Activated effector memory CD4-positive, alpha-beta T cell treated with anti-CD3 and anti-CD28 coated beads, Interleukin-2, amount 50 U/mL, for 16 hours (primary cell): ENCODE measurements around the gene DAD1.
A peak's percentile ranks its signal among the peaks of the same experiment; 100 is the strongest.

ENCODE experiments used
- DNase-seq: peaks from one replicate; pipeline ENCODE4 v3.0.0-alpha.2; 2020

The DAD1 gene

DNA sequence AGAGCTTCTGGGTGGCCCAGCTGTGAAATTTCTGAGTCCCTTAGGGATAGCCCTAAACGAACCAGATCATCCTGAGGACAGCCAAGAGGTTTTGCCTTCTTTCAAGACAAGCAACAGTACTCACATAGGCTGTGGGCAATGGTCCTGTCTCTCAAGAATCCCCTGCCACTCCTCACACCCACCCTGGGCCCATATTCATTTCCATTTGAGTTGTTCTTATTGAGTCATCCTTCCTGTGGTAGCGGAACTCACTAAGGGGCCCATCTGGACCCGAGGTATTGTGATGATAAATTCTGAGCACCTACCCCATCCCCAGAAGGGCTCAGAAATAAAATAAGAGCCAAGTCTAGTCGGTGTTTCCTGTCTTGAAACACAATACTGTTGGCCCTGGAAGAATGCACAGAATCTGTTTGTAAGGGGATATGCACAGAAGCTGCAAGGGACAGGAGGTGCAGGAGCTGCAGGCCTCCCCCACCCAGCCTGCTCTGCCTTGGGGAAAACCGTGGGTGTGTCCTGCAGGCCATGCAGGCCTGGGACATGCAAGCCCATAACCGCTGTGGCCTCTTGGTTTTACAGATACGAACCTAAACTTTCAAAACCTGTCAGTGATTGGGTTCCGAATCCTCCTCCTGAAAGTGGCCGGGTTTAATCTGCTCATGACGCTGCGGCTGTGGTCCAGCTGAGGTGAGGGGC, 38.9 kb downstream of the DAD1 start:
- peak; percentile 87 for DNase-seq

DNA sequence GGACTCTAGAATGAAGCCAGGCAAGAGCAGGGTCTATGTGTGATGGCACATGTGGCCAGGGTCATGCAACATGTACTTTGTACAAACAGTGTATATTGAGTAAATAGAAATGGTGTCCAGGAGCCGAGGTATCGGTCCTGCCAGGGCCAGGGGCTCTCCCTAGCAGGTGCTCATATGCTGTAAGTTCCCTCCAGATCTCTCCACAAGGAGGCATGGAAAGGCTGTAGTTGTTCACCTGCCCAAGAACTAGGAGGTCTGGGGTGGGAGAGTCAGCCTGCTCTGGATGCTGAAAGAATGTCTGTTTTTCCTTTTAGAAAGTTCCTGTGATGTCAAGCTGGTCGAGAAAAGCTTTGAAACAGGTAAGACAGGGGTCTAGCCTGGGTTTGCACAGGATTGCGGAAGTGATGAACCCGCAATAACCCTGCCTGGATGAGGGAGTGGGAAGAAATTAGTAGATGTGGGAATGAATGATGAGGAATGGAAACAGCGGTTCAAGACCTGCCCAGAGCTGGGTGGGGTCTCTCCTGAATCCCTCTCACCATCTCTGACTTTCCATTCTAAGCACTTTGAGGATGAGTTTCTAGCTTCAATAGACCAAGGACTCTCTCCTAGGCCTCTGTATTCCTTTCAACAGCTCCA, 39.6 kb downstream of the DAD1 start:
- peak; percentile 66 for DNase-seq

DNA sequence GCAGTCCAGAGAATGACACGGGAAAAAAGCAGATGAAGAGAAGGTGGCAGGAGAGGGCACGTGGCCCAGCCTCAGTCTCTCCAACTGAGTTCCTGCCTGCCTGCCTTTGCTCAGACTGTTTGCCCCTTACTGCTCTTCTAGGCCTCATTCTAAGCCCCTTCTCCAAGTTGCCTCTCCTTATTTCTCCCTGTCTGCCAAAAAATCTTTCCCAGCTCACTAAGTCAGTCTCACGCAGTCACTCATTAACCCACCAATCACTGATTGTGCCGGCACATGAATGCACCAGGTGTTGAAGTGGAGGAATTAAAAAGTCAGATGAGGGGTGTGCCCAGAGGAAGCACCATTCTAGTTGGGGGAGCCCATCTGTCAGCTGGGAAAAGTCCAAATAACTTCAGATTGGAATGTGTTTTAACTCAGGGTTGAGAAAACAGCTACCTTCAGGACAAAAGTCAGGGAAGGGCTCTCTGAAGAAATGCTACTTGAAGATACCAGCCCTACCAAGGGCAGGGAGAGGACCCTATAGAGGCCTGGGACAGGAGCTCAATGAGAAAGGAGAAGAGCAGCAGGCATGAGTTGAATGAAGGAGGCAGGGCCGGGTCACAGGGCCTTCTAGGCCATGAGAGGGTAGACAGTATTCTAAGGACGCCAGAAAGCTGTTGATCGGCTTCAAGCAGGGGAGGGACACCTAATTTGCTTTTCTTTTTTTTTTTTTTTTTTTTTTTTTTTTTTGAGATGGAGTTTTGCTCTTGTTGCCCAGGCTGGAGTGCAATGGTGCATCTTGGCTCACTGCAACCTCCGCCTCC, 40.9 kb downstream of the DAD1 start:
- DNase-seq, result peak; percentile 65

DNA sequence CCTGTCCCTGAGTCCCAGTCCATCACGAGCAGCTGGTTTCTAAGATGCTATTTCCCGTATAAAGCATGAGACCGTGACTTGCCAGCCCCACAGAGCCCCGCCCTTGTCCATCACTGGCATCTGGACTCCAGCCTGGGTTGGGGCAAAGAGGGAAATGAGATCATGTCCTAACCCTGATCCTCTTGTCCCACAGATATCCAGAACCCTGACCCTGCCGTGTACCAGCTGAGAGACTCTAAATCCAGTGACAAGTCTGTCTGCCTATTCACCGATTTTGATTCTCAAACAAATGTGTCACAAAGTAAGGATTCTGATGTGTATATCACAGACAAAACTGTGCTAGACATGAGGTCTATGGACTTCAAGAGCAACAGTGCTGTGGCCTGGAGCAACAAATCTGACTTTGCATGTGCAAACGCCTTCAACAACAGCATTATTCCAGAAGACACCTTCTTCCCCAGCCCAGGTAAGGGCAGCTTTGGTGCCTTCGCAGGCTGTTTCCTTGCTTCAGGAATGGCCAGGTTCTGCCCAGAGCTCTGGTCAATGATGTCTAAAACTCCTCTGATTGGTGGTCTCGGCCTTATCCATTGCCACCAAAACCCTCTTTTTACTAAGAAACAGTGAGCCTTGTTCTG, 41.6 kb downstream of the DAD1 start:
- peak; percentile 67 for DNase-seq

DNA sequence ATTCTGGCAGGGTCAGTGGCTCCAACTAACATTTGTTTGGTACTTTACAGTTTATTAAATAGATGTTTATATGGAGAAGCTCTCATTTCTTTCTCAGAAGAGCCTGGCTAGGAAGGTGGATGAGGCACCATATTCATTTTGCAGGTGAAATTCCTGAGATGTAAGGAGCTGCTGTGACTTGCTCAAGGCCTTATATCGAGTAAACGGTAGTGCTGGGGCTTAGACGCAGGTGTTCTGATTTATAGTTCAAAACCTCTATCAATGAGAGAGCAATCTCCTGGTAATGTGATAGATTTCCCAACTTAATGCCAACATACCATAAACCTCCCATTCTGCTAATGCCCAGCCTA, 42.3 kb downstream of the DAD1 start:
- DNase-seq, result no peak

DNA sequence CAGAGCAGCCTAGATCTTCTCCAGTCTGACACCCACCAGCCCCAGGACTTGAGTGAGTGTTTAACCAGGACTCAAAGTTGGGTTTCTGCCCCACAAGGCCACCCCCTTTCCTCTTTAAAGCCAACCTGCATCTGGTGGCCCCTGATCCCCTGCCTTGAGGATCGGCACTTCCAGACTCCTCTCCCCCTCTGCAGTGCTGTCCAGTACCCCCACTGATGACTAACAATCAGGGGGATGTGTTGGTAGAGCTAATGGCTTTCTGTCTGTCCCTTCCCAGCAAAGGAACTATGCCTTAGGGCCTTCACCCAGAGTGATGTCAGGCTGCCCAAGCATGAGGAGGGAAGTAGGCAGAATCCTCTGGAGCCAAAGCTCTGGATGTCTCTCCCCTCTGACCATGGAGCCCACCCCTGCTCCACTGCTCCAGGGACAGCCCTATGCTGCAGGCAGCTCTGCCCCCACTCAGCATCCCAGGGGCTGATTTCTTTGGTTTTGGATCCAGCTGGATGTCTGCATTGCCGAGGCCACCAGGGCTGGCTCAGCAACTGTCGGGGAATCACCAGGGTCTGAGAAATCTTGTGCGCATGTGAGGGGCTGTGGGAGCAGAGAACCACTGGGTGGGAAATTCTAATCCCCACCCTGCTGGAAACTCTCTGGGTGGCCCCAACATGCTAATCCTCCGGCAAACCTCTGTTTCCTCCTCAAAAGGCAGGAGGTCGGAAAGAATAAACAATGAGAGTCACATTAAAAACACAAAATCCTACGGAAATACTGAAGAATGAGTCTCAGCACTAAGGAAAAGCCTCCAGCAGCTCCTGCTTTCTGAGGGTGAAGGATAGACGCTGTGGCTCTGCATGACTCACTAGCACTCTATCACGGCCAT, 42.9 kb downstream of the DAD1 start:
- peak; percentile 78 for DNase-seq

DNA sequence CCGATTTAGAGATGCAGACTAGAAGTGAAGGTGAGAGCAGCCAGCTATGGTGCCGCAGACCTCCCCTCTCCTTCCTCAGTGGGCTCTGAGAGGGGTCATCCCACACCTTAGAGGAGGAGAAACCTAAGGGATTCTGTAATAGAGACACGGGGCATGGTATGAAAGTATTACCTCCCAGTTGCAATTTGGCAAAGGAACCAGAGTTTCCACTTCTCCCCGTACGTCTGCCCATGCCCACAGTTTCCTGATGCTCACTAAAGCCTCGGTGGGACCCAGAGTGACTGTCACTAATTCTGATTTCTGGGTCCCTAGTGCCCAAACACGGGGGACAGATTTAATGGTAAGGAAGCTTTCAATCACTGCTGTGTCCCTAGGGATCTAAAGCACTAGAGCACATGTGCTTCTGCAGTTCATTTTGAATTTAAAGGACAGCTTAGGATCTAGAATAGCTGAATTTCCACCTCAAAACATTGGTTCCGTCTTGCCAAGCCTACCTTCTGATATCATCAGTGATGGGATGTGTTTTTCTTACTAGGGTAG, 44.1 kb downstream of the DAD1 start:
- peak; percentile 67 for DNase-seq

DNA sequence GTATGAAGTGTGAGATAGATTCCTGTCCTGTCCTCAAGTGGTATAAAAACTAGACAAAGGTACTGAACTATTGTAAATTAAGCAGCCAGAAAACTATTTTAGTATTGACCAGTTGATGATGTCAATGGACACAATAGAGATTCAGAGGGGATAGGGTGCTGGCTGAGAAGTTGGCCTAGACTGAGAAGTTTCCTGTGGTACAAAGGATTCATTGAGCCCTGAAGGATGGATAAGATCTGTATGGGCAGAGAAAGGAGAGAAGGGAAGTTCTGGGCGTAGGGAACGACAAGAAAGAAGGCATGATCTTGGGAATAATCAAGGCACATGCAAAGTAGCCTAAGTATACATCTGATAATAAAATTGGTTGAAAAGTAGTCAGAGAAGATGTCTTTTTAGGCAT, 44.6 kb downstream of the DAD1 start:
- DNase-seq, result no peak

DNA sequence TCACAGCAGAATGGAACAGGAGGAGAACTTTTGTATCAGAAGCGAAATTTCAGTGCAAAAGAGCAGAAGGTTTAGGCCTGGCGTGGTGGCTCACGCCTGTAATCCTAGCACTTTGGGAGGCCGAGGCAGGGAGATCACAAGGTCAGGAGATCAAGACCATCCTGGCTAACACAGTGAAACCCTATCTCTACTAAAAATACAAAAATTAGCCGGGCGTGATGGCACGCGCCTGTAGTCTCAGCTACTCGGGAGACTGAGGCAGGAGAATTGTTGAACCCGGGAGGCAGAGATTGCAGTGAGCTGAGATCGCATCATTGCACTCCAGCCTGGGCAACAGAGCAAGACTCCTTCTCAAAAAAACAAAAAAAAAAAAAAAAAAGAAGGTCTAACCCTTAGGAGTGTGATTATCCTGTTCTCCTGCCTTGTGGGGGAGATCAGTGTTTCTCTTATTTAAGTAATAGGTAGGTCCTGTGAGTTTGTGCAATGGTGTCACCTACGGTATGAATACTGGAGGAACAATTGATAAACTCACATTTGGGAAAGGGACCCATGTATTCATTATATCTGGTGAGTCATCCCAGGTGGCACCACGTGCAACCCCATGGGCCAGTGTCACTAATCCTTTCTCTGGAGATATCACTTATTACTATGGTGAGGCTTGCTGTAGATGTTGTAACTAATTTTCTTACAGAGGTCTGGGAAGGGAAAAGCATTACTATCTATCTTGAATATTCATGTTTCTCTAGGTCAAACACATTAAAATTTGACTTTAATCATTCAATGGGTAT, 45.3 kb downstream of the DAD1 start:
- DNase-seq, result peak; percentile 78

DNA sequence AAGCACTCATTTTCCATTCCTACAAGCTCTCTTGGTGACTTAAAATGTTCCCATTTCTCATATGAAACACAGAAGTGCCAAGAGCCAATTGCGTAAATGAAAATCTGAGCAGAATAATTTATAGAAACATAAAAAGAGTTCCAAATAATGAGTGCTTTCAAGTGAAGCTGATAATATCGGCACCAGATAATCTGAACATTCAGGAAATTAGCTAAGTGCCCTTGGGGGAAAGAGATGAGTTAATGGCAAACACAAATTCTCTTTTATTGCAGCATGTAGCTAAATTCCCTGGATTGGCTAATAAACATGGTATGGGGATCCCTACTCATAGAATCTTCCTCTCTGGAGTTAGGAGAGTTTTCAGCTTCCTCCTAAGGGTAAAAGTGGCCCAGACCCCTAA, 46.7 kb downstream of the DAD1 start:
- no peak for DNase-seq

DNA sequence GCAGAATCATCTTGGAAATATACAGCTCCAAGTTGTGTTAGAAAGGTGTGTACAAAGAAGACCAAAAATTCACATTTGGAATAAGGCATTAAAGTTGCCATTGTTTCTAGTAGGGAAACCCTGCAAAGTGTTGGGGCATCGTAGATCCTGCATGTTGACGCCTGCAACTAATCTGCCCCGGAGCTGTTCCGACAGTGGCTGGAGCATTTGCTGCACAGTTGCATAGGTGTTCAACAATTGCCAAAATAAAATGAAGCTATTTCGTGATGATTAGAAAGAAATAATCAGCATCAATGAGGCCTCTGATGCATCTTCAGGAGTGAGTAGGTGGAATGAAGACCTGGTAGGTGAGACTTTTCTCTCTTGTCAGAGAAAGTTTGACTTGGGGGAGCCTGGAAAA, 47.3 kb downstream of the DAD1 start:
- peak; percentile 61 for DNase-seq

DNA sequence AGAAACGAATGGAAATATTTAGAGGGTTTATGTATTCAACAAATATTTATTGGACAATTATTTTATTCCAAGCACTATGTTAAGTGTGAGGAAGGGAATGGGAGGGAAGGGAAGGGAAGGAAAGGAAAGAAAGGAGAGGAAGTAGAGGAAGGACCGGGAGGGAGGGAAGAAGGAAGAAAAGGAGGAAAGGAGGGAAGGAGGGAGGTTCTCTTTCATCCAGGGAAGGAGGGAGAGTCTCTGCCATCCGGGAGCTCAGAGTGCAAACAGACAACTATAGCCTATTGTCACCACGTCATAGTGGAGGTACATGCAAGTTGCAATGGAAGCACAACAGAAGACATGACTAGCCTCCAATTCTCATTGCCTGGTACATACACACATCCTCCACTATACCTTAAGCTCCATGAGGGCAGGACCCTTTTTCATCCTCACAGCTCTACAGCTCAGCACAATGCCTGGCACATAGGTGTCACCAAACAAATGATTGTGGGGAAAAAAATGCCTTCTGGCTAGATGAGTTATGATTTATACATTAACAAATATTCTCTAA, 48.1 kb downstream of the DAD1 start:
- DNase-seq, result peak; percentile 59

DNA sequence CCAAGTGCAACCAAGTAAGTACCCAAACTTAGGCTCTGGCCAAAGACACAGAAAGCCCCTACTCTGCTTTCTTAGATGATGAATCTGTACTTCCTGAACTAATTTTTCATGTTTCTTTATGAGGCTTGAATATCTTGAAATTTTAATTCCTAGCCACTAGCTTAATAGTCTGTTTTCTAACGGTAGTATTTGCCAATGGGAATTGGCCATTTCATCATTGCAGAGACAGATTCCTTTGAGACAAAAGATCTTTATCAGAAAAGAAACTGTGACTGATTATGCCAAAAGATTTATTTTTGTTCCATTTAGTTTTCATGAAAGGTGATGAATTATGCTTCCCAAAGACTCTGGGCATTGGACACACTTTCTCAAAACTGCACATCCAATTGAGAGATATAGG, 48.7 kb downstream of the DAD1 start:
- DNase-seq, result no peak

DNA sequence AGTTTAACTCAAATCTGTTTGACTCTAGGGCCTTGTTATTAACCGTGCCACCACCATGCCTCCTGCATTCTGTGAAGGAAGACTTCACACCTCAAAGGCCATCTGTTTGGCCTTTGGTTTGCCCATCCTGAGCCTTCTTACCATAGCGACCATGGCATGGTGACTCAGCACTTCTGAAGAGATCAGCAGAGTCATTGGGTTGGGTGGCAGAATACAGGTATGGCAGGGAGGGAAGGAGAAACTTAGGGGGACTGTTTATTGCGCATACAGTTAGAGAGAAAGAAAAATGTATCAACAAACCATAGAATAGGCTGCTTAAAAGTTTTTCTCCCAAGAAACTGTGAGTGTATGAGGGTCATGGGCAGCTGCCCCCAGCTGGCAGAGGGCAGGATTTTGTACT, 49.2 kb downstream of the DAD1 start:
- peak; percentile 73 for DNase-seq

DNA sequence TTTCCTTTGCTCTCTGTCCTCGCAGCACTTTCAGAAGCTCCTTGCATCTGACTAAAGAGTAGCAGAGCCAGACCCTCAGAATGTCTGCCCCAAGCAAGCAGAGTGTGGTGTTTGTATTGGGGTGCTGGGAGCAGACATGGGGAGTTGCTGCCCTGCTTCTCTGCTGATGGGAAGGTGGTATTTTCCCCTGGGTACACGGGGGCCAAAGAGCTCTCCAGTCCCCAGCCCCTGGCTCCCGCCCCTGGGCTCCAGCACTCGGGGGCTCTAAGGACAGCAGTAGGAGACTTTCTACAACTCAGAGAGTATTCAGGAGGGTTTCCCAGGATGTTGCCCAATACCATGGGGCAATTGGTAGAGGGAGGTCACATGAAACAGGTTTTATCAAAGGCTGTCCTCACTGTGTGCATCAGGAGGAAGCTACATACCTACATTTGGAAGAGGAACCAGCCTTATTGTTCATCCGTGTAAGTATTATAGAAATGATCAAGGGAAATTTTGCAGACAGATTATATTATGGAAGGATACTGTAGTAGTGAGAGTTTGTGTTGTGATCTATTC, 50.3 kb downstream of the DAD1 start:
- no peak for DNase-seq

DNA sequence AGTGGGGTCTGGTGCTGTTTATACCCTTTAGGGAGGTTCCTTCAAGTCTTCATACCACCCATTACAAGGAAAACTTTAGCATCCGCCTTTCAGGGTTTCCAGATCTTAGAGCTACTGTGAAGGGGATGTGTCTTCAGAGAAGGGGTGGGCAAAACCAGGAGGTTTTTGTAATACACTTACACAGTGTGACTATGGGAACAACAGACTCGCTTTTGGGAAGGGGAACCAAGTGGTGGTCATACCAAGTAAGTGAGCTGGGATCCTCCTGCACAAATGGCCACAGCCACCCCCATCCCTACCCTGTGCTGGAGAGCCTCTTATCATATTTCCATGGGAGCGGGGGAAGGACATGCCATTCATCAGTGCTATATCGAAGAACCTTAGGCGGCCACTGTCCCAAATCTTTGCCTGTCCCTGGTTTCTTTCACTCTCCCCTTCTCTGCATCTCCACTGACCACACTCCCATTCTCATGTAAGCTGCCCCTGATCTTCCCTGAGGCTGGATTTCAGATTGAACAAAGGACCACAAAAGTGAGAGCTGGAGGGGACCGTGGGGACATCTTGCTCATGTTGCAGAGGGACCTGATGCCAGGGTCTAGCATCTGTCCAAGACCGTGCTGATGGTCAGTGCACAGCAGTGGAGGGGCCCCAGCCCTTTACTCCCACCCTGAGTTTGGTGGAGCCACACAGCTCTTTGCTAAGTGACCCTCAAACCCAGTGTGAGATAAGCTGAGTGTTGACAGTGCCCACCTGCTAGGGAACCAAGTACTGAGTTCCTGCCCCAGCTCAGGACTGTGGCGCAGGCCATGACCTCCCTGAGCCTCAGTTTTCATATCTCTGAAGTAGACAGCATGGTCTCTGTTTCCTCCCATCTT, 51.4 kb downstream of the DAD1 start:
- no peak for DNase-seq

DNA sequence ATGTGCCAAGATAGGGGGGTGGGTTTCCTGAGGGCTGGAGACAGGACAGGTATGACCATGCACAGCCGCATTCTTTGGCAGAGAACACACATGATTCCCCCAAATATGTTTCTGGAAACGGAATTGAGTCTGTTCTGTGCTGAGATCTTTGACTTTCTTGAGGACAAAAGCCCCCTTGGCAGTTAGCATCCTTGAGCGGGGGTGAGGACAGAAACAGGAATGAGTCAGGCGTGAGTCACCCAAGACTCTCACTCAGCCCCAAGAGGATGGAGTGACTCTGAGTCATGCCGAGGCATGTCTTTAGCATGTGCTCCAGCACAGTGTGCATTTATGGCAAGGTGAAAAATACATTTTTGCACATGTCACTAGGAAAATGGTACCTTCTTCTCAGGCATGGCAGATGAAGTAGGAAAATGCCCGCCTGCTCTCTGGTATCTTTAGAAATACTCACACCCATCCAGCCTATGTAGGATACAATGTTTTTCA, 52.1 kb downstream of the DAD1 start:
- DNase-seq, result peak; percentile 93

DNA sequence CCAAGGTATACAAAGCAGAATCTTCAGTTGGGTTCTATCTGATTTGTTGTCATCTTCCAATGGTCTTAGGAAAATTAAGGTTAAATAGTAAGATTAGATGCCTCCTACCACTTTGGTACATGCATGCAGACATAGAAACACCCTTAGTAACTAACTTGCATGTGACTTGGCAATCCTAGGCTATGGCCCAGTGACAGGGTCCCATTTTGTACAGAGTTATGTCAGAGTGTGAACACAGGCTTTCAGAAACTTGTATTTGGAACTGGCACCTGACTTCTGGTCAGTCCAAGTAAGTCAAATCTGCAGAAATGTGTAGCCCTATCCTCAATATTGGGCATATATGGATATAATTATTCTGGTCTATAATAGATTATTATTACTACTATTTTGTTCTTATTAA, 53.1 kb downstream of the DAD1 start:
- no peak for DNase-seq

DNA sequence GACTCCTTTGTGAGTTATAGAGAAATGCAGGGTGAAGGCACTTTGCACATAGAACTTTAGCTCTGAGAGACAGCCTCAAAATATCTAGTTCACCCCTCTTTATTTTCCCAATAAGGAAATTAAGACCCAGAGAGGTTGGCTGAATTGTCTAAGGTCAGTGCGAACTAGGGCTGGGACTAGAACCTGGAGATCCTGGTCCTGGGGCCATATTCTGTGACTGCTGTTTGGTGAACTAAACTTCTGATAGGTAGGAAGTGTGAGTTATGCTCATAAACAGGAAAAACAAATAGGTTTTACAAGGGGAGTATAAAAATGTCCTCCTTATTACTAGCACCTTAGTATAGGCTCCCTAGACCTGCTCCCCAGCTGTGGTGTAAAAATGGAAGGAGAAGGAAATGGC, 53.9 kb downstream of the DAD1 start:
- DNase-seq, result no peak

DNA sequence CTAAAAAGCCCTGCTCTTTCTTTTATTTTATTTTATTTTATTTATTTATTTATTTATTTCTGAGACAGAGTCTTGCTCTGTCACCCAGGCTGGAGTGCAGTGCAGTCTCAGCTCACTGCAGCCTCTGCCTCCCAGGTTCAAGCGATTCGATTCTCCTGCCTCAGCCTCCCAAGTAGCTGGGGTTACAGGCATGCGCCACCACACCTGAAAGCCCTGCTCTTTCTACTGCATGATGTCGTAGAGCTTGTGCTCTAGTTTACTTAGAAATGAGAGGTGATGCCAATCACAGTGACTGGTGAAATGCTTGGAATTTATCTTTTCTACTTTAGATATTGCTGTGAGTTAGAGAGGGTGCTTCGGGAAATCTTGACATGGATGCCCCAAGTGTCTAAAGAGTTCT, 54.5 kb downstream of the DAD1 start:
- no peak for DNase-seq
